Measurements from ENCODE around the gene AKT1.

GRCh38 chr14:104803280-104803911, 7.8 kb upstream of the AKT1 start:
- TF ChIP-seq CTCF (IDR thresholded peaks at IDR 0.05) (no peak), POLR2A (IDR thresholded peaks at IDR 0.05) (no peak)
